Neural progenitor cell (in vitro differentiated cells): Measurements from ENCODE around the gene DELE1.

Experiments used
- EZH2 ChIP-seq: fragments of 200-600 bp; sonication (generic); IDR thresholded peaks from 2 replicates; pipeline ENCODE4 v1.6.1; 2017; ENCODE audit warnings: antibody characterized with exemption, mild to moderate bottlenecking, moderate library complexity
- TF ChIP-seq, protein P1 (sequence below): fragments of 200-600 bp; sonication (generic); IDR thresholded peaks from 2 replicates; pipeline ENCODE4 v1.5.1; 2017; ENCODE audit warnings: antibody characterized with exemption, mild to moderate bottlenecking

DNA sequence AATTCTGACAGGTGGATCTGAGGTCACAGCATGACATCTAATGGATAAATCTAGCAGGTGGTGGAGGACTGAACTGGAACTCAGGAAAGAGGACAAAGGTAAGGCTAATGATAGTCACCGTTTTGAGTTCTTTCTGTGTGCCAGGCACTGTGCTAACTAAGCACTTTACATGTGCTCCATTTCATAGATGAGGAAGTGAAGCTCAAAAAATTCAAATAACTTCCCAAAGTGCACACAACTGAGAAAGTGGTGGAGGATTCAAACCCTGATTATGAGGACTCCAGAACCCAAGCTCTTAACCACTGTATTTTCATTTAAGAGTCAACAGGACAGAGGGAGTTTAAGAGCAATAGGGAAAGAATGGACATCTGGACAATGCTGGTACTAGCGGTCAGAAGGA, 7.1 kb upstream of the DELE1 start:
- TF ChIP-seq EZH2 = no peak
- TF ChIP-seq, protein P1, sequence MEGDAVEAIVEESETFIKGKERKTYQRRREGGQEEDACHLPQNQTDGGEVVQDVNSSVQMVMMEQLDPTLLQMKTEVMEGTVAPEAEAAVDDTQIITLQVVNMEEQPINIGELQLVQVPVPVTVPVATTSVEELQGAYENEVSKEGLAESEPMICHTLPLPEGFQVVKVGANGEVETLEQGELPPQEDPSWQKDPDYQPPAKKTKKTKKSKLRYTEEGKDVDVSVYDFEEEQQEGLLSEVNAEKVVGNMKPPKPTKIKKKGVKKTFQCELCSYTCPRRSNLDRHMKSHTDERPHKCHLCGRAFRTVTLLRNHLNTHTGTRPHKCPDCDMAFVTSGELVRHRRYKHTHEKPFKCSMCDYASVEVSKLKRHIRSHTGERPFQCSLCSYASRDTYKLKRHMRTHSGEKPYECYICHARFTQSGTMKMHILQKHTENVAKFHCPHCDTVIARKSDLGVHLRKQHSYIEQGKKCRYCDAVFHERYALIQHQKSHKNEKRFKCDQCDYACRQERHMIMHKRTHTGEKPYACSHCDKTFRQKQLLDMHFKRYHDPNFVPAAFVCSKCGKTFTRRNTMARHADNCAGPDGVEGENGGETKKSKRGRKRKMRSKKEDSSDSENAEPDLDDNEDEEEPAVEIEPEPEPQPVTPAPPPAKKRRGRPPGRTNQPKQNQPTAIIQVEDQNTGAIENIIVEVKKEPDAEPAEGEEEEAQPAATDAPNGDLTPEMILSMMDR = no peak
